HG02610 (cell line): Measurements from ENCODE around the gene MAB21L4.

Experiments
- ATAC-seq: cut with Tn5 transposase; IDR thresholded peaks from one replicate; pipeline ENCODE4 v1.9.1; 2021; ENCODE audit warnings: mild to moderate bottlenecking, moderate library complexity; ENCODE audit not compliant: unreplicated experiment

MAB21L4 gene

DNA sequence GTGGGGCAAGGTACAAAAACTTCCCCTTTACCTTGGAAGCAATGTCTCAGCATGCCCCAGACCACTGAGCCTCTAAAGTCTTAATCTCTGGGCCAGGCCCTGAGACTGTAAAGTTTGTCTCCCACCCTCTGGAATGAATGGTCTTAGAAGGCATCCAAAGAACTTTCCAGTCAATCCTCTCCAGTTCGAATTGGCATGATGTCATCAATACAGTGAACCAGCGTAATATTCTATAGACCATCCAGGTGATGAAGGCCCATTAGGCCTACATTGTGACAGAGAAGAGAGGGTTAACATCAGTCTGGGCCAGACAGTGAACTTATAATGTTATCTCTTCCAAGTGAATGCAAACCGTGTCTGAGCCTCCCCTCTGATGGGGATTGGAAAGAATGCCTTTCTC is 11.2 kb downstream of the MAB21L4 start:
- ATAC-seq, result no peak

DNA sequence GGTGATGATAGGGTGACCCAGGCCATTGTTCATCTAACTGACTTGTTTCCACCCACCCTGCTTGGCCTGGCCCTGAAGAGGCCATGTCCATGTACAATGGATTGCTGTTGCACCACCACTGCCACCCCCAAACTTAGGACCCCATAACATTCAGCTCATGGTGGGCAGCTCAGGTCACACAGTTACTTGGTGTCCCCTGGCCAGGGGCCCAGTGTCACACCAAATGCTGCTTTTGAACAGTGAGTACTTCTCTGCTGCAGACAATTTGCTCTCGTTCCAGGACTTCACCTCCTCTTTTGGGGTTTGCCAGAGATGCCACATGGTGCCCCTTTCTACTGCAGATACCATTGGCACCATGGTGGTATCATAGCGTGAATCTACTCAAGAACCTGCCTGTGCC is 11.7 kb downstream of the MAB21L4 start:
- ATAC-seq, result no peak

DNA sequence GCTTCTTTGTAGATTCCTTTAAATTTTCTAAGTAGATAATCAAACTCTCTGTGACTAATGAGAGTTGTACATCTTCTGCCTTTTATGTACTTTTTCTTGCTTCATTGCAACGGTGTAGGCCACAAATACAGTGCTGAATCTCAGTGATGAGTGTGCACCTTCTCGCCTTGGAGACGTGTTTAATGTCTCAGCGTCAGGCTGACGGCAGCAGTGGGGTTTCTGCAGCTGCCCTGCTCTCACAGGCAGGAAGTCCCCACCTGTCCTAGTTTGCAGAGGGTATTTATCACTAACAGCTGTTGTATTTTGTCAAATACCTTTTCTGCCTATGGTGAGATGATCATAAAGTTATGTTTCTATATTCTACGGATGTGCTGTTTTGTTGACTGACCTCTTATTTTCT is 14.0 kb downstream of the MAB21L4 start:
- no peak for ATAC-seq

DNA sequence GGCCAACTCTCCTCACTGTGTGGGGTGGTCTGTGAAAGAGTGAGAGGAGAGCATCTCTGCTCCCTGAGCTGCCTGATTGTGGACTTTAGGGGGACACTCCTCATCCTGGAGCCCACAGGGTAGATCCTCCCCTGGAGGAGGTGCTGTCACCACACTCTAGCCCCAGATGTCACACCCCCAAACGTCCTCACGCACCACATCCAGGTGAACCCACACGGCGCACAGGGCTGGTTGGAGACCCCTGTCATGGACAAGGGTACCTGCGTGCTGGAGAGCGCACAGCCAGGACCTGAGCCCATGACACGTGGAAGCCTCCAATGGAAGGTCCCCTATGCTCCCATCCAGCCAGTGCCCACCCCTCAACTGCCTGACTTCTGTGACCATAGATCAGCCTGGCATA is 16.9 kb downstream of the MAB21L4 start:
- ATAC-seq, result no peak

DNA sequence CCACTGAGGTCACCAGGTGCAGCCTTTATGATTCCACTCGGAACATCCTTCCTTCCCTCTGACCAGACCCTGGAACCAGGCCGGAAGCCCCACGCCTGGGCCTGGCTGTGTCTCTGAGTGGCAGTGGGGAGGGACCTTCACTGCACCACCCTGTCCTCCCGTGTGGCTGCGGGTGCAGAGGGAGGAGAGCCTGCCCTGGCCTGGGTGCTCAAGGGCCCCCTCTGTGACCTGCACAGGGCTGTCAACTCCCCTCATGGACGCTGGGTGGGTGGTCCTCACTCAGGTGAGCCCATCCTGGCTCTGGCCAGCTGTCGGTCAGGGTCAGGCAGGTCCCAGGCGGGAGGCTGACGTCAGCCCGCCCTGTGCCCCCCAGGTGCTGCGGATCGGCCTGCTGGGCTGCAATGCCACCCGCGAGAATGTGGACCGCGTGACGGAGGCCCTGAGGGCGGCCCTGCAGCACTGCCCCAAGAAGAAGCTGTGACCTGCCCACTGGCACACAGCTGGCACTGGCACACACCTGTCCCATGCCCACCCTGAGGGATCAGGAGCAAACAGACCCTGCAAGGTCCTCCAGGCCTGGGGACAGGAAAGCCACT is 17.5 kb downstream of the MAB21L4 start:
- no peak for ATAC-seq

DNA sequence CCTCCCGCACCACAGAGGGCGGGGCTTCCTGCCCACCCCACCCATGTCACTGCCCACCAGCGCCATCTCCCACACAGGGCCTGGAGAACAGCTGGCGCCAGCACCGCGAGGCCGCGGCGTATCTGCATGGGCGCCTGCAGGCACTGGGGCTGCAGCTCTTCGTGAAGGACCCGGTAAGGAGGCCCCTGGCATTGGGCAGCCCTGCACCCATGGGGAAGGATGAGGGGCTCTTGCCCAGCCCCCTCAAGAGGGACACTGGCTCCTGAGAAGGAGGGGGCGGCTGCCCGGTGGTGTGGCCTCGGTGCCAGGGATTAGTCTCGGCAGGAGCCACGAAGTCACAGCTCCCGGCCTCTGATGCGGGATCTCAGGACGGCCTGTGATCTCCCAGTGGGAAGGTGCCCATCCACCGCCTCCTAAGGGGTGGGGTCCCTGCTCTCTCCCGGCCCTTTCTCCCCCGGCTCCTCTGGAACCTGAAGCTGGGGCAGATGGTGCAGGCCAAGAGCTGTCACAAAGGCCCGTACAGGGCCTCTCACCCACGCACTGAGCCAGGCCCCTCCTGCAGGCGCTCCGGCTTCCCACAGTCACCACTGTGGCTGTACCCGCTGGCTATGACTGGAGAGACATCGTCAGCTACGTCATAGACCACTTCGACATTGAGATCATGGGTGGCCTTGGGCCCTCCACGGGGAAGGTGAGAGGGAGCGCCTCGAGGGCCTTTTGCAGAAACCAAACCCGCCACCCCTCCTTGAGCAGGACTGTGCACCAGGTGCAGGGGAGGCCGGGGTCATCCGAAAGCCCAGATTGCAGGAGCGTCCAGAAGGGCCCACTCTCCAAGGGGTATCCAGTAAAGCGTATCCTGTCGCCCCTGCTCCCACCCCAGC is 18.3 kb downstream of the MAB21L4 start:
- no peak for ATAC-seq

DNA sequence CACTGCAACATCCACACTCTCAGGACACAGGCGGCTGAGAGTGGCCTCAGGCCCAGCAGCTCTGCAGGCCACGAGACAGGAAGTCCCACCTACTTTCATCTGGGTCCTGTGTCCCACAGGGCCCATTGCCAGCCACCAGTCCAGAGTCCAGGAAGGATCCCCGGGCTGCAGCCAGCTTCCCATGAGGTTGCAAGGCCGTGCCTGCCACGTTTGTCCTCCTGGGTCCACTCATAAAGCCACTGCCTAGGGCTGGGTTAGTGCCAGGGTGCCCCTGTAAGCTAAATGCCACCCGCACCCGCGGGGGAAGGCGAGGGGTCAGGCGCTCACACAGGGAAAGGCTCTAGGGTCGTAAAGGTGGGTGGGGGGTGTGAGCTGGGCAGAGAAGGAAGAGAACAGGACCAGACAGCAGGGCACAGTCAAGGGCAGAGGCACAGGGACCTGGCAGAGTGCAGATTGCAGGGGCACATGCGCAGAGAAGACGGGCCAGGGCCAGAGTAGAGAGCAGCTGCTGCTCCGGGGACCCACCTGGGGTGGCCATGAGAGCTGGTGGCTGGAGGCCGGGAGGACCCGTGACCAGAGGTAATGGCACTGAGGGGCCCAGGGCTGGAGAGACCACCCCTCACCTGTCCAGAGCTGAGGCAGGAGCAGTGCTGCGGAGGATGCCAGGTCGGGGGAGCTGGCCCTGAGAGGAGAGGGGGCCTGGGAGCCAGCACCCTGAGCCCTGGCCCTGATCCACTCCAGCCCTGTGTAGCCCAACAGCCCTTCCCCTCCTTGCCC is 19.3 kb downstream of the MAB21L4 start:
- ATAC-seq, result no peak

DNA sequence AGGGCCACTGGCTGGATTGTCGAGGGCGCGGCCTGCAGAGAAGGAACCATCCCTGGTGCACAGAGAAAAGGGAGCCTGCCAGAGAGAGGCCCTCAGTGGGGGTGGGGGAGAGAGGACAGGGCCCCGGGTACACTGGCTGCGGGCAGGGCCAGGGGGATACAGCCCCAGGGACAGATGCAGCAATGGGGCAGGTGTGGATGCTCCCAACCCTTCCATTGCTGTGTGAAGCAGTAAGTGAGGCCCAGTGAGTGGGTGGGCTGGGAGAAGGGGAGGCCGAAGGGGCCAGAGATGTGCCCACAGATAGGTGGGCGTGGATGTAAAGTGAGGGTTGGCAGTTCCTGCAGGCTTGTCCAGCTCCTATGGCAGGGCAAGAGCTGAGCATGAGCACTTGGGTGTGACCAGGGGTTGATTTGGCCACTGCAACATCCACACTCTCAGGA is 19.9 kb downstream of the MAB21L4 start:
- ATAC-seq, result no peak

DNA sequence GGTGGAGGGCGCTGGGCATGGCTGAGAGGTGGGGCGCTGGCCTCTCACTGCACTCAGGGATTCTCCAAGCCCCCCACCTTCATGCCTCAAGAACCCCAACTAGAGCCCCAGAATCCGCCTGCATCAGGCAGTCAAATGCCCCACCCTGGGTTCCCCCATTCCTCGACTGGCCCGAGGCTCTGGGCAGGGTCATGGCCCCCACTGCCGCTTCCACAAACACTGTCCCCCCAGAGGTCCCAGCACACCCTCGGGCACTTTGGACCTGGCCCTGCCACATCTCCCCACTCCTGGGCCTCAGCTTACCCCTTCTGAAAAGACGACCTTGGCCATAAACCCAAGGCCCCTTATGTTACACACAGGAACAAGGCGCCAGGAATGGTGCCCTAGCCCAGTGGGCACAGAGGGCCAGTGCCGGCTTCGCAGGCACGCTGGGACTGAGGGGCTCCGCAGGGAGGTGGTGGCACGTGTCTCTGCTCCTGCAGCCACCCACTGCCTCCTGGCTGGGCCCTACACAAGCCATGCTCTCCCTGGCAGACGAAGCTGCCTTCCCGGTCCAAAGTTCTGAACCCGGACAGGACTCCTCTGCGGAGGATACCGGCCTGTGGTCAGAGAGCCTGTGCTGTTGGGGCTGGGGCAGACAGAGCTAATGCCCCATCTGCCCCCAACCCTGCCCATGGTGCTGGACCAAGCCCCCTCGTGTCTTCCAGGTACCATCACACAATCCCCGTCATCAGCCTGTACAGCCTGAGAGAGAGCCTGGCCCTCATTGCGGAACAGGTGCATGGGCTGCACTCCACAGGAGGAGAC is 20.5 kb downstream of the MAB21L4 start:
- ATAC-seq, result no peak

DNA sequence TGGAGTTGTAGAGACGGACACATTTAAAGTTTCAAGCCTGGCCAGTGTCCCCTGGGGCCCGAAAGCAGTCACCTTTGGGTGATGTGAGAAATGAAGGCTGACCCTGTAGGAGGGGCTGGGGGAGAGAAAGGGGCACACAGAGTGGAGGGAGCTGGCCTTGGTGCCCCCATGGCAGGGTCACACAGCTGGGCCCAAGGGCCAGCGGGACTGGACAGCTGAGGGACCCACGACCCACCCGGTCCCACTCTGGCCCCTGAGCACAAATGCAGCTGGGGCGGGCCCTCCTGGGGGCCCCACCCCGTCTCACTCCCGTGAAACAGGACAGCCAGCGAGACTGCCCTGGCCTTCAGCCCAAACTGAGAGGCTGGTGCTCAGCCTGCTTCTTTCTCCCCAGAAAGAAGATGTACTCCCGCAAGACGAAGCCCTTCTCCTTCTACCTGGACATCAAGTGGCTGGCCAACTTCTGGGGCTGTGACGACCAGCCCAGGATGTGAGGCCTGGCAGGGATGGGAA is 21.2 kb downstream of the MAB21L4 start:
- no peak for ATAC-seq

DNA sequence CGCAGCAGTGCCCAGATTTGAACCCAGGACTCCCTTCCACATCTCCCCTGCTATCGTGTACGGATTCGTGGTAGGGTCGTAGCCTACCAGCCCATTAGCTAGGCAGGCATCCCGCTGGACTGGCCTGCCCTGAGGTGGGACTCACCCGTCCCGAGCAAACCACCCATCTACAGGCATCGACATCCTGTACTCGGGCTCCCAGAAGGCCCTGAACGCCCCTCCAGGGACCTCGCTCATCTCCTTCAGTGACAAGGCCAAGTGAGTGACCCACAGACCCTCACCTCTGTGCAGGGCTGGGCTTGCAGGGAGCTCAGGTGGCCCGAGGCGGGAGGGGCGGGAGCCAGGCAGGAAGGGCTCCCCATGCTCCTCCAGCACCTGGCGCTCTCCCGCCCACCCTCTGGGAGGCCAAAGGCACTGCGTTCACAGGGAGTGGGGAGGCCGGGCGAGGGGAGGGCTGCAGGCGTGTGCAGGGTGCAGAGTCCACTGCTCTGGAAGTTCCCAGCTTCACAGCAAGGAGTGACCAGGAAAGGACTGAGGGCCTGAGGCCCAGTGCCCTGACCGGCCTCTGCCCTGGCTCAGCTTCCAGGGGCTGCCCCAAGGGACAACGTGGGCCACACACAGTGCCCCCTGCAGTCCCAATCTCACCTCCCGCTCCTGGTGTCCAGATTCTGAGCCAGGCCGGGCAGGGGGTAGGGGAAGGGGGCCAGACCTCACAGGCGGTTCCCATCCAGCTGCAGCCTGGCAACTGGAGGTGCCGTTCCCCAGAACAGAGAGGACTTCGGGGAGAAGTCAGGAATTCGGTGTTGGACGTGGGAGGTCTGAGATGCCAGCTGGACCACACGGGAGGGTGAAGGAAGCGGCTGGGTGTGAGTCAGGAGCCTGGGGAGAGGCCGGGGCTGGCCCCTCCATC is 21.9 kb downstream of the MAB21L4 start:
- no peak for ATAC-seq

DNA sequence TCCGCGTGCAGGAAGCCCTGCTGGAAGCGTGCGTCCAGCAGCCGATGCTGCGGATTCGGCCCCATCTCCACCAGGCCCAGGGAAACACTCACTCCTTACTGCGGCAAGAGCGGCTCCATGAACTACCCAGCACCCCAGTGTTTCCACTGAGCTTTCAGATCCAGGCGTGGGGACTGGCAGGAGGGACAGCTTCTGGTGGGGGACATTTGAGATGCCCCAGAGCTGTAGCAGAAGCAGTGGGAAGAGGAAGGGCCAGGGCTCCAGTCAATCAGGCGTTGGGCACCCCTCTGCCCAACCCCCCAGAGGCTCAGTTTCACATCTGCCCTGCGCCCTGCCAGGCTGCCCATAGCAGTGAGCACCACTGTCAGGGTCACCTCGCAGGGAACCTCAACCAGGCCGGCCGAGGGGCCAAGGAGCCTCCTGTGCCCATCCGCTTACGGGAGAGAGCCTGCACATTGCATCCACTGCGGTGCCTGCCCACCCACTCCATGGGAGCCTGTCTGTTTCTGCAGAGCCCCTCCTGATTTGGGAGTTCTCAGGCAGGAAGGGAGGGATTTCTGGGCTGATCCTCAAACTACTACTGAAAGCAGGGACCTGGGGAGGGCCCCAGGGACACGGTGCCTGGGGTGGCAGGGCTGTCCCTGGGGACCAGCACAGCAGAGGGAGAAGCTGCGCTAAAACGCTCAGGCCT is 22.7 kb downstream of the MAB21L4 start:
- no peak for ATAC-seq

DNA sequence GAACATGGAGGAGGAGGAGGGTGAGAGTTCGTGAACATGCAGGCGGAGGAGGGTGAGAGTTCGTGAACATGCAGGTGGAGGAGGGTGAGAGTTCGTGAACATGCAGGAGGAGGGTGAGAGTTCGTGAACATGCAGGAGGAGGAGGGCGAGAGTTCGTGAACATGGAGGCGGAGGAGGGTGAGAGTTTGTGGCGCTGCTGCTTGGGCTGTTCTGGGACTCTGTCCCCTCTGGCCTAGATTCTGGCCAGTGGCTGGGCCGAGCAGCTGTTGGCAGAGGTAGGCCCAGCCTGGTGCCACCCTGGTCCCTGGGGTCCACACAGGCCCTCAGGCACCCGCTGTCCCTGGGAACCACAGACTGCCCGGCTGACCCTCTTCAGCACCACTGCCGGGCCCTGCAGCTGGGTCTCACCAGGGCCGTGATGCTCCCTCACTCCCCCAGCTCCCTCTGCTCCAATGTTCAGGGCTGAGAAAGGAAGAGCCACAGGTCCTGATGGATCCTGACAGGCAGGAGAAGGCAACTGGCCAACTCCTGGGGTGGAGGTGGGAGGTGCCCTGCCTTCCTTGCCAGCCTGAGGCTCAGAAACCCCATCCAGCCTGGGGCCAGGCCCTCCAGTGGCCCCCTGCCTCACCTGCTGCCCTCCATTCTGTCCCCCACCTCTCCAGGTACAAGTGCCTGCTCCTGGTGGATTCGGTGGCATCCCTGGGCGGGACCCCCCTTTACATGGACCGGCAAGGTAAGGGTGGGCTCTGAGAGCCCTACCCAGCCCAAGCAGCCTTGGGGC is 23.4 kb downstream of the MAB21L4 start:
- ATAC-seq, result no peak

DNA sequence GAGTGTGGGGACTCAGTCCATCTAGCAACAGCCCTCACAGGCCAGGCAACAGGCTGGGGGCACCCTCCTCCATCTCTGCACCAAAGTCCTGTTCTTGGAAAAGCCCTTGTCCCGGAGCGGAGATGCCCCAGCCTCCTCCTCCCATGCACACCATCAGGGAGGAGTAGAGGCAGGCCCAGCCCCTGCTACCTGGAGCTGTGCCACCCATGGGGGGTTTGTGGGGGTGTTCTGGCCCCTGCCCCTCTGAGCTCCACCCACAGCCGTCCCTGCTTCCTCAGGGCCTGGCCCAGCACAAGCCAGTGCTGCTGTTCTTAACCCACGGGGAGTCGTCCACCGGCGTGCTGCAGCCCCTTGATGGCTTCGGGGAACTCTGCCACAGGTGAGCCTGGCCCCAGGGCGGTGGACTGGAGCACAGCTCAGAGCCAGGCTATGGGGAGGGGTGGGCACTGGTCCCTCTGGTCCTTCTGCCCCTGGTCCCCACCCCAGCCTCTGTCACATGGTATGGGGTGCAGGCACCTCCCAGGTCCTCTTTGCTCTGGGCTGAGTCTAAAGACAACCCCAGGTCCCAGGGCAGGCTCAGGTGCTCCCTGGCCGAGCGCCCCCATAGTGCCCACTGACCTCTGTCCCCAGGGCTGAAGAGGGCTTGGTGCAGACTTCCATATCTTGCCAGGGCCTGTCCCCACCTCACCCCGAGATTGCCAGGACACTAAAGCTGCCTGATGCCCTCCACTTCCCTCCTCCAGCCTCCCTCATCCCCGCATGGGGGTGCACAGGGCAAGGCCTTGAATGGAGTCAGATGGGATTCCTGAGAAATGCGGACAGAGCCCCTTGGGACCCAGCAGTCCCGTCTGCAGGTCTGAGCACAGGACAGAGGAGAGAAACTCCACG is 24.6 kb downstream of the MAB21L4 start:
- no peak for ATAC-seq

DNA sequence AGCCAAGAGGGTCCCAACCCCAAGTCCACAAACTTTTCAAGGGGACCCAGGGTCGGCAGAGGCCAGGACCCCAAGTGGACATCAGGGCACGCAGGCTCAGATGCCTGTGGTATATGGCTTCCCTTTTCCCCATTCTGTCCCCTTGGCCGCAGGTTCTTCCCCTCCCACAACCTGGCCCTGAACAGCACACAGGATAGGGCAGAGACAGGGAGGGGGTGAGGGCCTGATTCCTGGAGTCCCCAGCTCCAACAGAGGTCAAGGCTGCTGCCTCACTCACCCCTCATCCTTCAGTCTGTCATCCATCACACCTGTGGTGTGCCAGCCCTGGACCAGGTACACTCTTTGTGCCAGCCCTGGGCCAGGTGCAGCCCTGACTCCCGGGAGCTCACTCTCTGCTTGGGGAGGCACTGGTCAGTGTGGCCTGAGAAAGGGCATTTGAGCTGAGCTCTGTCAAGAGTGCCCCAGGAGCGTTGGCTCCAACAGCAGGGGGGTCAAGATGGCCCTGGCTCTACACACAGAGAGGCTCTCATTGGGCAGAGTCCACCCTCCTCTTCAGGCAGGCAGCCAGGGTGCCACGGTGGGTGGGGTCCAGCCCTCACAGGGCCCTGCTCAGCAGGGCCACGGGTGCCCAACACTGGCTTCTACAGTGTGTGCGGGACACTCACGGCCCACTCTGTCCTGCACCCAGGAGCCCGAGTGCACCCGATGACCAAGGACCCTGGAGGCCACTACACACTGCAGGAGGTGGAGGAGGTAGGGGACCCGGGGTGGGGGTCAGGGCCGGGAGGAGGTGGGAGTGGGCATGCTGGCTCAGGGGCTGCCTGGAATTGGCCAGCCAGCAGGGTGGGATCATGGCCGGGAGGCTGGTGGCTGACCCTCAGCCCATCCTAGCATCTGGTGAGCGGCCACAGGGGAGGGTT is 25.7 kb downstream of the MAB21L4 start:
- ATAC-seq, result no peak
